Uterus (tissue), 2 donors: ENCODE results near the gene PPFIBP2.

Experiments used
- POLR2A ChIP-seq, 2 donors: fragments of 450-650 bp; IDR thresholded peaks; one replicate each; pipeline ENCODE4 v1.6.1; 2016; ENCODE audit warnings: antibody characterized with exemption in 2 of 2, mild to moderate bottlenecking in 1 of 2, moderate library complexity in 1 of 2
- TF ChIP-seq, protein P1 (sequence below), 4 experiments: fragments of 200-600 bp in 2 of 4; fragments of 450-650 bp in 2 of 4; sonication (generic) in 2 of 4; IDR thresholded peaks; one replicate each; pipeline ENCODE4 v1.5.1; 2016 to 2019; ENCODE audit warnings: antibody characterized with exemption in 4 of 4, mild to moderate bottlenecking in 2 of 4, moderate library complexity in 1 of 4

- TF ChIP-seq, protein P1, sequence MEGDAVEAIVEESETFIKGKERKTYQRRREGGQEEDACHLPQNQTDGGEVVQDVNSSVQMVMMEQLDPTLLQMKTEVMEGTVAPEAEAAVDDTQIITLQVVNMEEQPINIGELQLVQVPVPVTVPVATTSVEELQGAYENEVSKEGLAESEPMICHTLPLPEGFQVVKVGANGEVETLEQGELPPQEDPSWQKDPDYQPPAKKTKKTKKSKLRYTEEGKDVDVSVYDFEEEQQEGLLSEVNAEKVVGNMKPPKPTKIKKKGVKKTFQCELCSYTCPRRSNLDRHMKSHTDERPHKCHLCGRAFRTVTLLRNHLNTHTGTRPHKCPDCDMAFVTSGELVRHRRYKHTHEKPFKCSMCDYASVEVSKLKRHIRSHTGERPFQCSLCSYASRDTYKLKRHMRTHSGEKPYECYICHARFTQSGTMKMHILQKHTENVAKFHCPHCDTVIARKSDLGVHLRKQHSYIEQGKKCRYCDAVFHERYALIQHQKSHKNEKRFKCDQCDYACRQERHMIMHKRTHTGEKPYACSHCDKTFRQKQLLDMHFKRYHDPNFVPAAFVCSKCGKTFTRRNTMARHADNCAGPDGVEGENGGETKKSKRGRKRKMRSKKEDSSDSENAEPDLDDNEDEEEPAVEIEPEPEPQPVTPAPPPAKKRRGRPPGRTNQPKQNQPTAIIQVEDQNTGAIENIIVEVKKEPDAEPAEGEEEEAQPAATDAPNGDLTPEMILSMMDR (IDR thresholded peaks at IDR 0.05), result no peak
- no peak for TF ChIP-seq POLR2A (IDR thresholded peaks at IDR 0.05)
These were observed 13.2 kb downstream of the PPFIBP2 start for GRCh38 chr11:7527029-7527428.
